ES-I3 (cell line): ENCODE measurements around the gene TNPO2.
"Not testable (repeated sequence)": the region's sequence is repeated elsewhere in the genome, so short reads cannot be mapped to it uniquely, and the experiment has no call there.

Experiments used
- H3K36me3 ChIP-seq: 2 replicates; pipeline ENCODE4 v1.6.1; 2013; ENCODE audit warnings: mild to moderate bottlenecking, low read length, control low read depth, moderate library complexity; ENCODE audit not compliant: insufficient read depth
- H3K4me1 ChIP-seq: 2 replicates; pipeline ENCODE4 v1.6.1; 2013; ENCODE audit warnings: mild to moderate bottlenecking, control low read depth, low read length; ENCODE audit not compliant: insufficient read depth
- H3K9ac ChIP-seq: 2 replicates; pipeline ENCODE4 v1.6.1; 2013; ENCODE audit warnings: low read depth, mild to moderate bottlenecking, low read length, moderate library complexity
- H3K9me3 ChIP-seq: 2 replicates; pipeline ENCODE4 v1.6.1; 2013; ENCODE audit warnings: mild to moderate bottlenecking, low read length, moderate library complexity; ENCODE audit not compliant: control insufficient read depth, insufficient read depth

Gene TNPO2

GRCh38 chr19:12685831-12686230, 37.9 kb downstream of the TNPO2 start:
- no peaks in the 10 kb centered on the region for H3K9me3 ChIP-seq
- no peaks in the 10 kb centered on the region for H3K4me1 ChIP-seq
- no peak overlapping the region for H3K9ac ChIP-seq
- H3K36me3 ChIP-seq: no peaks in the 10 kb centered on the region

DNA sequence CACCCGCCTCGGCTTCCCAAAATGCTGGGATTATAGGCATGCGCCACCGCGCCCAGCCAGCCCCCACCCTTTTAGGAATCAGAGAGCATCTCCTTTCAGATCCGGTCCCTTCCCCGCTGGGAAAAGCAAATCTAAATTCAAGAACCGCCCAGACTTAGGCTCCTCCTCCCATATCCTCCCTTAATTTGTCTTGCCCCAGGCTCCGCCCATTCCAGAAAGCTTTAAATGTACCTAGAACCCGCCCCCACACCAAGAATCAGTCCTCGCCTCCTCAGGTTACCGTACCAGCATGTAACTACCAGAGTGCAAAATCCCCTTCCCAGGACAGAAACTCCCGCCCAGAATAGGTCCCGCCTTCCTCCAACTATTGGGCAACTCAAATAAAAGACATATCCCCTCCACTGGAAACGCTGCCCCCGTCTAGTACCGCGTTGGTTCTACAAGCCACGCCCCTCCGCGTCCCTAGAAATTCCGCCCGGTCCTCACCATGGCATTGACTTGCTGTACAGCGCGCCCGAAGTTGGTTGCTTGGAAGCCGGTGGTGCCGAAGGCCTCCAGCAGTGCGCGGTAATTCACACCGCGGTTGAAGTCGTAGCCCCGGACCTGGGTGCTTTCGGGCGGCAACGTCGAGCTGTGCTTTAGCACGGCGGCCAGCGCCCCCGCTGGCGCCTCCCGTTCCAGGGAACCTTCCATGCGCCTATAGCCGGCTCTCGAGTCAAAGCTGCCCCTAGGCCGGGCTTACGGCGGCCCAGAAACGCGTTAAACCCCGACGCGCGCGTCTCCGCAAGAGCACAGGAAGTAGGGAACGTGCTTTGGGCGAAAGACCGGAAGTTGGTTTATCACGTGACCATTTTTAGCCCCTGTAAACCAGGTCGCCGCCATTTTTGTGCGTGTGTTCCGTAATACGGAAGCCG, 42.4 kb downstream of the TNPO2 start, which contains the start of gene DHPS:
Gene DHPS (minus strand): TSS at position 807 of the 914 bp plus-strand sequence. CDS start 114 bp downstream, at position 693.
- no peaks in the 10 kb centered on the region for H3K4me1 ChIP-seq

GRCh38 chr19:12680034-12680433, 43.7 kb downstream of the TNPO2 start:
- Histone ChIP-seq H3K9ac (no peak overlapping the region), H3K36me3 (peaks cover 8% of the 10 kb centered on the region; the same call in 1 of the 2 replicates), H3K4me1 (no peaks in the 10 kb centered on the region), H3K9me3 (no peaks in the 10 kb centered on the region)

More for the DNA sequence above, 42.4 kb downstream of the TNPO2 start, which contains the start of gene DHPS:
- H3K36me3 ChIP-seq: peaks cover 8% of the 10 kb centered on the region; the same call in 1 of the 2 replicates
- H3K9me3 ChIP-seq: no peaks in the 10 kb centered on the region
- peak within 1 kb of the TSS; percentile 89 for H3K9ac ChIP-seq

DNA sequence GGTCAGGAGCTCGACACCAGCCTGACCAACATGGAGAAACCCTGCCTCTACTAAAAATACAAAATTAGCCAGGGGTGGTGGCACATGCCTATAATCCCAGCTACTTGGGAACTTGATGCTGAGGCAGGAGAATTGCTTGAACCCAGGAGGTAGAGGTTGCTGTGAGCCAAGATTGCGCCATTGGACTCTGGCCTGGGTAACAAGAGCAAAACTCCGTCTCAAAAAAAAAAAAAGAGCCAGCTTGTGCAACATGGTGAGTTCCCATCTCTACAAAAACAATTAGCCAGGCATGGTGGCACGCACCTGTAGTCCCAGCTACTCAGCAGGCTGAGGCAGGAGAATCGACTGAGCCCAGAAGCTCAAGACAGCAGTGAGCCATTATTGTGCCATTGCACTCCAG, 45.7 kb downstream of the TNPO2 start:
- H3K9me3 ChIP-seq, H3K36me3 ChIP-seq, H3K4me1 ChIP-seq, H3K9ac ChIP-seq: not testable (repeated sequence)

DNA sequence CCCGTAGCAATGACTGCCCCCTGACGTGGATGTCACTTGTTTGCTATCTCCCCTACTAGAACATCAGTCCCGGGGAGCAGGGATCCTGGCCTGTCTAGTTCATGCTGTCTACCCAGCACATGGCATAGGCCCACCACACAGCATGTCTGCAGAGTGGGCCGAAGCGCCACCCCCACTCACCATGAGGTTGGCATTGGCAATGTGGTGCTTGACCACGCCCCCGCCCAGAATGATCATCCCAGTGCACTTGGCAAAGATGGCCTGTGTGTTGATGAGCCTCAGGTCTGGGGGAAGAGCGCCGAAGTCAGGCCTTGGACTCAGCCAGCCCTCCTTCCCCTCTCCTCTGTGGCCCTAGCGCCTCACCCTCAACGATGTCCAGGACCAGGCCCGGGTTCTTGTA, 46.8 kb downstream of the TNPO2 start:
- Histone ChIP-seq H3K9me3 (no peaks in the 10 kb centered on the region), H3K36me3 (peaks cover 8% of the 10 kb centered on the region; the same call in 1 of the 2 replicates), H3K9ac (no peak overlapping the region), H3K4me1 (no peaks in the 10 kb centered on the region)

GRCh38 chr19:12676384-12676792, 47.3 kb downstream of the TNPO2 start:
- Histone ChIP-seq H3K9me3 (no peaks in the 10 kb centered on the region), H3K9ac (no peak overlapping the region), H3K4me1 (no peaks in the 10 kb centered on the region), H3K36me3 (peaks cover 8% of the 10 kb centered on the region; the same call in 1 of the 2 replicates)

GRCh38 chr19:12675940-12676339, 47.8 kb downstream of the TNPO2 start:
- no peak overlapping the region for H3K9ac ChIP-seq
- no peaks in the 10 kb centered on the region for H3K9me3 ChIP-seq
- H3K36me3 ChIP-seq: peaks cover 8% of the 10 kb centered on the region; the same call in 1 of the 2 replicates
- no peaks in the 10 kb centered on the region for H3K4me1 ChIP-seq

GRCh38 chr19:12675399-12675798, 48.3 kb downstream of the TNPO2 start:
- H3K9ac ChIP-seq: no peak overlapping the region
- H3K4me1 ChIP-seq: no peaks in the 10 kb centered on the region
- peaks cover 8% of the 10 kb centered on the region; the same call in 1 of the 2 replicates for H3K36me3 ChIP-seq
- H3K9me3 ChIP-seq: no peaks in the 10 kb centered on the region

DNA sequence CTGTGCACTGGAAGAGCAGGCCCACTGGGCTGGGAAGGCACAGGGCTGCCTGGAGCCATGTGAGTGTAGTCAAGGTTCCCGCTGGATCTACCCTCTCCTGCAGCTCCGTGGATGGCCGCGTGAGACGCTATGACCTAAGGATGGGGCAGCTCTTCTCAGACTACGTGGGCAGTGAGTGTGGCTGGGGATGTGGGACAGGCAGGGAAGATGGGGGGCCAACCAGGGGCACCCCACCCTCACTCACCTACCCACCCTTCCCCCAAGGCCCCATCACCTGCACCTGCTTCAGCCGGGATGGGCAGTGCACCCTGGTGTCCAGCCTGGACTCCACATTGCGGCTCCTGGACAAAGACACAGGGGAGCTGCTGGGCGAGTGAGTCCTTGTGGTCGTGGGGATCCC, 51.0 kb downstream of the TNPO2 start:
- Histone ChIP-seq H3K4me1 (no peaks in the 10 kb centered on the region), H3K36me3 (no peaks in the 10 kb centered on the region), H3K9me3 (no peaks in the 10 kb centered on the region), H3K9ac (no peak overlapping the region)

DNA sequence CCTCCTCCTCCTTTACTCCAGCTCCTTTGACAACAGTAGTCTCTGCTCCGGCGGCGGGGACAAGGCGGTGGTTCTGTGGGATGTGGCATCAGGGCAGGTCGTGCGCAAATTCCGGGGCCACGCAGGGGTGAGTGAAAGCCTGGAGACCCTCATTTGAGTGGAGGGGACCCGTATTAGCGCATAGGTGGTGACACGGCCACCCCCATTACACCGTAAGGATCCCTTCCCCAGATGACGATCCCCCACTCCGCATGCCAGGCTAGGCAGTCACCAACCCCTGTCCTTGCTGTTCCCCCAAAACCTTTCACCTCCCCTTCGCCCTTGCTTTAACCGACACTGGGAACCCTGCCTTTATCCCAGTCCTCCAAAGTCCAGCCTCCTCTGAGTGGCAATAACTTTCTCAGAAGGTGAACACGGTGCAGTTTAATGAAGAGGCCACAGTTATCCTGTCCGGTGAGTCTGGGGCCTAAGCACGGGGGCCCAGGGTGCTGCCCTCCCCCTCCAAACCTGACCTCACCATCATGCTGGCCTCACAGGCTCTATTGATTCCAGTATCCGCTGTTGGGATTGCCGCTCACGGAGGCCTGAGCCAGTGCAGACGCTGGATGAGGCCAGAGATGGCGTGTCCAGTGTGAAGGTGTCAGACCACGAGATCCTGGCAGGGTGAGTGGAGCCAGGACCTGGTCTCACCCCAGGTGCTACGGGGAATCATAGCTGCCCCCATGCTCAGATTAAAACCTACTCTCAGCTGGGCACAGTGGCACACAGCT, 53.4 kb downstream of the TNPO2 start:
- Histone ChIP-seq H3K9me3 (no peaks in the 10 kb centered on the region), H3K4me1 (no peaks in the 10 kb centered on the region), H3K9ac (peak overlapping the region; percentile 81), H3K36me3 (no peaks in the 10 kb centered on the region)

- no peaks in the 10 kb centered on the region for H3K4me1 ChIP-seq
- H3K36me3 ChIP-seq: no peaks in the 10 kb centered on the region
- no peaks in the 10 kb centered on the region for H3K9me3 ChIP-seq
- H3K9ac ChIP-seq: peak overlapping the region; percentile 81
These were observed 54.2 kb downstream of the TNPO2 start for GRCh38 chr19:12669270-12670158.

- Histone ChIP-seq H3K9ac (peak overlapping the region; percentile 81), H3K36me3 (no peaks in the 10 kb centered on the region), H3K4me1 (no peaks in the 10 kb centered on the region)
These were observed 54.8 kb downstream of the TNPO2 start for GRCh38 chr19:12668932-12669269.

GRCh38 chr19:12668346-12668745, 55.4 kb downstream of the TNPO2 start:
- no peaks in the 10 kb centered on the region for H3K4me1 ChIP-seq
- H3K36me3 ChIP-seq: no peaks in the 10 kb centered on the region; the same call in 1 of the 2 replicates
- peak overlapping the region; percentile 81 for H3K9ac ChIP-seq
- H3K9me3 ChIP-seq: no peaks in the 10 kb centered on the region

More at GRCh38 chr19:12668932-12669269, 54.8 kb downstream of the TNPO2 start:
- H3K9me3 ChIP-seq: no peaks in the 10 kb centered on the region
